NCI-H2081 (cell line): ENCODE measurements around the gene DBN1.
A peak's percentile ranks its signal among the peaks of the same experiment; 100 is the strongest.

Experiments used
- DNase-seq, 2 experiments: peaks; one replicate each; lab custom pipeline; 2025; lab: John Stamatoyannopoulos, UW

The DBN1 gene

DNA sequence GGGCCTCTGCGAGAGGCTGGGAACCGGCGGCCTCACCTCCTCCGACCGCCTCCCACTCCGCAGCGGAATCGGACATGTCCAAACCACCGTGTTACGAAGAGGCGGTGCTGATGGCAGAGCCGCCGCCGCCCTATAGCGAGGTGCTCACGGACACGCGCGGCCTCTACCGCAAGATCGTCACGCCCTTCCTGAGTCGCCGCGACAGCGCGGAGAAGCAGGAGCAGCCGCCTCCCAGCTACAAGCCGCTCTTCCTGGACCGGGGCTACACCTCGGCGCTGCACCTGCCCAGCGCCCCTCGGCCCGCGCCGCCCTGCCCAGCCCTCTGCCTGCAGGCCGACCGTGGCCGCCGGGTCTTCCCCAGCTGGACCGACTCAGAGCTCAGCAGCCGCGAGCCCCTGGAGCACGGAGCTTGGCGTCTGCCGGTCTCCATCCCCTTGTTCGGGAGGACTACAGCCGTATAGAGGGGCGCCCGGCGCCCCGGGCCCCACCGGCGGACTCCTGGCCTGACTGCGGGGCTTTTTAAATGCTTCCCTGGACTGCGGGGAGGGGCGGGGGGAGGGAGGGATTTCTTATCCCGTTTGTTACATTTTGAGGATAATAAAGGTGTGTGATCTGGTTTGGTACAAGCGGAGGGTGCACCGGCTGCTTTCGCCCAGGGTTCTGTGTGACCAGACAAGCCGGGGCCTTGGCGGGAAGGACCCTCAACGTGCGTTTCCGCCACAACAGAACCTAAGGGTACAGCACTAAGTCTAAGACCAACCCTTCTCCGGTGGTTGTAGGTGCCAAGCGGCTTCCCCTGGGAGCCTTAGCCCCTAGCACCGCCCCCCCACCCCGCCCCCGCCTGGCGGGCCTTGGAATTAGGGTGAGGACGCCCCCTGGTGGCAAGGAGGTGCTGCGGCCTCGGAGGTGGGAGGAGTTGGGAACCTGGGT lies 17.5 kb downstream of the DBN1 start:
- DNase-seq: peak; percentile 89 to 93

DNA sequence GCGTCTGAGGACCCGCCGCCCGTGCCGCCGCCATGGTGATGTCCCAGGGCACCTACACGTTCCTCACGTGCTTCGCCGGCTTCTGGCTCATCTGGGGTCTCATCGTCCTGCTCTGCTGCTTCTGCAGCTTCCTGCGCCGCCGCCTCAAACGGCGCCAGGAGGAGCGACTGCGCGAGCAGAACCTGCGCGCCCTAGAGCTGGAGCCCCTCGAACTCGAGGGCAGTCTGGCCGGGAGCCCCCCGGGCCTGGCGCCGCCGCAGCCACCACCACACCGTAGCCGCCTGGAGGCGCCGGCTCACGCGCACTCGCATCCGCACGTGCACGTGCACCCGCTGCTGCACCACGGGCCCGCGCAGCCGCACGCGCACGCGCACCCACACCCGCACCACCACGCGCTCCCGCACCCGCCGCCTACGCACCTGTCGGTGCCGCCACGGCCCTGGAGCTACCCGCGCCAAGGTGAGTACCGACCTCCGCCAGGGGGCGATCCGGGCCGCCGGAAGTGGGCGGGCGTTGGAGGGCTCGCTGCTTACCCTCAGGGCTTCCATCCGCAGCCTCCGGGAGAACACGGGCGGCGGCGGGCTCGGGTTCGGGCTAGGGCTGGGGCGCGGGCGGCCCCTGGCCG lies 18.3 kb downstream of the DBN1 start:
- peak; percentile 85 to 92 for DNase-seq

DNA sequence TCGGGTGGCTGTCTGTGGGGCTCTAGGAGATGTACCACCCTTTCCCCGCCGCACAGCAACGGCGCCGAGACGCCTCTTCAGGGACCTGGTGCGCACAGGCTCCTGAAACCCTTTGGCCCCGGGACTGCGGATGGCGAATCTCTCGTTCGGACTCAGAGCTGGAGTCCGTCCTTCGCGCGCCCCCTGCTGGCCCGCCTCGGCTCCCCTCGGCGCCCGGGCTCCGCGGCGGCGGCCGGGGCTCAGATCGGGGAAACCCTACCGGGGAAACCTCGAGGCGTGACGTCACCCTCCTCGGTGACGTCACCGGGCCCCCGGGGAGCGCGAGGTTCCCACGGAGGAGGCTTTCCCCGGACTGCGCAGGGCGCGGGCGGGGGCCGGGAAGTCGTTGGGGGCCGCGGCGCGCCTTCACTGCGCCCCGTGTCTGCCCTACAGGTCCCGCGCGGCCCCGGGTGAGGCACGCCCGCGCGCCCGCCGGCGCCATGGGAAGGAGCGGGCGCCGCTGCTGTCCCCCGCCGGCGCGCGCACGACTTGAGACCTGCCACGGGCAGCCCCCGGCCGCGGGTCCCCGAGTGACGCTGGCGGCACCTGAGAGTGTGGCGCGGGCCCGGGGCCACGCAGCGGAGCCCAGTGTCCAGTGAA lies 18.9 kb downstream of the DBN1 start:
- DNase-seq: peak; percentile 88 to 90

DNA sequence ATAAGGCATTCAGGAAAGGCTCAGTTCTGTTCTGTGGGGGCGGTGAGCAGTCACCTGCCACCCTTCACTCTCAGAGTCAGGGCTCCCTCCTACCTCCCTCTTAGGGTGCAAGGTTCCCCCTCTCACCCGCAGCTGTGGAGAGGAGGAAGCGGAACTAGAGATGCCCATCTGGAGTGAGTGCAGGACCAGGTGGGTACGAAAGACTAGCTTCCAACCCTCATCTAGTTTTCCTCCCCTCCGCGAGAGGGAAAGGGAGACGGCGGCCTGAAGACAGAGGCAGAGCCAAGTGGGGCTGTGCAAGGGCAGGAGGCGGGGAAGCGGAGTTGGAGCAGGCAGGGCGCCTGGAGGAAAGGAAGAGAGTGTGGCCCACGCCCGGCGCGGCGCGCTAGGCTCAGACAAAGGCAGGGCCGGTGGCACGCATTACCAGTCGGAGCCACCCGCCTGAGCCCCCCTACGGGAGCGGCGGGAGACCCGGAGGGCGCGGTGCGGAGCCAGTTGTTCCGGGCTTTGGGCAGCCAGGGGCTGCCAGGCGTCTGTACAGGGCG lies 19.5 kb downstream of the DBN1 start:
- peak; percentile 47 to 69 for DNase-seq

DNA sequence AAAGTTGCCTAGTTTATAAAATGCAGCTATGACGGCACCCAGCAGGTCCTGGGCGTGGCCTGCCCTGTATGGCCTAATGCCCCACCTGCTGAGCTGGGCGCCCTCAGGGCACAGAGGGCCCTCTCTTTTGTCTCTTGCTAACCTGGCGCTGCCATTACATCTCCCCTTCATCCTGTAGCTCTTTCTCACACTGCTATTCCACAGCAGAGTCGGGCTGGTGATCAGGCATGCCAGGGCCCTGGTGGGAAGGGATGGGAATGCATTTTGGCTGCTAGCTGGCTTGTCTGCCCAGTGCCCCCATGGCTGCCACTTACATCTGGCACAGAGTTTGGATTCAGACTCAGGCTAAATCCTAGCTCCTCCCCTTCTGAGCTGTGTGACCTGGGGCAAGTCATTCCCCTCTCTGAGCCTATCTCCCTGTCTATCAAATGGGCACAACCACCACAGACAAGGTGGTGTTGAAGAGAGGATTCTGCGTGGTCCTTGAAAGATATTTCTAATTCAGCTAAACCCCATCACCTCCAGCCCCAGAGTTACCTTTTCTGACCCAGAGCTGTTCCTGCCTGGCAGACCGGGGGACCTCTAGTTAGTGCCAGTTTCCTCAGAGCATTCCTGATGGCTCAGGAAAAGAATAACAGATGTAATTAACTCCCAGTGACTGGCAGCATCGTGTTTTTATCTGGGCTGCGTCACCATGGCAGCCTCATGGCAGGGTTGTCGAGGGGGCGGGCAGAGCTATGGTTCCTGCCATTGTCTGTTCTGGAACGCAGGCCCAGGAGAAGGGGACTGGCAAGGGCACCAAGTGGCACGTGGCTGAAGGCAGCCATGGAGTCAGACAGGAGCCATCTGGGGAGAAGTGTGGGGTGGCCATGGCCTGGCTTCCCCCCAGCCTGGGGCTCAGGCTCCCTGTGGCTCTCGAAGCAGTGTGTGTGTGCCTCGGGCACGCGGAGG lies 20.5 kb downstream of the DBN1 start:
- peak; percentile 51 to 64 for DNase-seq

DNA sequence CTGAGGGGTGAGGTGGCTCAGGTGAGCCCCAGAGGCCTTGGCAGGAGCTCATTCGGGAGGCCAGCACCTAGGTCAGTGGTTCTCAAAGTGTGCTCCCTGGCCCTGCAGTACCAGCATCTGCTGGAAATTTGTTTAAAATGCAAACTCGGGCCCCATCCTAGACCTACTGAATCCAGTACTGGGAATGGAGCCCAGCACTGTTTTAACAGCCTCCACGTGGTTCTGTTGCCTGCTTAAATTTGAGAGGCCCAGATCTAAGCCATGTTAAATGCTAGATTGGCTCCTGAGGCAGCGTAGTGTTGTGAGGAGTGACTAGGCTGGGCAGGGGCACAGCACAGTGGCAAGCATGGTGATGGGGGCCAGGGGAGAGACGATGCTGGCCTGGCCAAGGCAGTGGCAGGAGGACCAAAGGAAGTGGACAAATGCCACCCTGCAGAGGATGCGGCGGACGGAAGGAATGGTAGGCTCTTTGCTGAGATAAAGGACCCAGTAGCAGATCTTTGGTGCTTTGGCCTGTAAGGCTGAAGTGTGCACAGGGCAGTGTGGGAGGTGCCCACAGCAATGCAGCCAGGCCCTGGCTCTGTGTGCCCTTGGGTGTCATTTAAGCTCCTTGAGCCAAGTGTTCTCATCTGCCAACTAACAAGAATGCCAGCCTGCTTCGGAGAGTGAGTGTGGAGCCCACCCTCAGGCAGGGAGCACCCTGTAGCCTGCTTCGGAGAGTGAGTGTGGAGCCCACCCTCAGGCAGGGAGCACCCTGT lies 22.6 kb downstream of the DBN1 start:
- DNase-seq: no peak

DNA sequence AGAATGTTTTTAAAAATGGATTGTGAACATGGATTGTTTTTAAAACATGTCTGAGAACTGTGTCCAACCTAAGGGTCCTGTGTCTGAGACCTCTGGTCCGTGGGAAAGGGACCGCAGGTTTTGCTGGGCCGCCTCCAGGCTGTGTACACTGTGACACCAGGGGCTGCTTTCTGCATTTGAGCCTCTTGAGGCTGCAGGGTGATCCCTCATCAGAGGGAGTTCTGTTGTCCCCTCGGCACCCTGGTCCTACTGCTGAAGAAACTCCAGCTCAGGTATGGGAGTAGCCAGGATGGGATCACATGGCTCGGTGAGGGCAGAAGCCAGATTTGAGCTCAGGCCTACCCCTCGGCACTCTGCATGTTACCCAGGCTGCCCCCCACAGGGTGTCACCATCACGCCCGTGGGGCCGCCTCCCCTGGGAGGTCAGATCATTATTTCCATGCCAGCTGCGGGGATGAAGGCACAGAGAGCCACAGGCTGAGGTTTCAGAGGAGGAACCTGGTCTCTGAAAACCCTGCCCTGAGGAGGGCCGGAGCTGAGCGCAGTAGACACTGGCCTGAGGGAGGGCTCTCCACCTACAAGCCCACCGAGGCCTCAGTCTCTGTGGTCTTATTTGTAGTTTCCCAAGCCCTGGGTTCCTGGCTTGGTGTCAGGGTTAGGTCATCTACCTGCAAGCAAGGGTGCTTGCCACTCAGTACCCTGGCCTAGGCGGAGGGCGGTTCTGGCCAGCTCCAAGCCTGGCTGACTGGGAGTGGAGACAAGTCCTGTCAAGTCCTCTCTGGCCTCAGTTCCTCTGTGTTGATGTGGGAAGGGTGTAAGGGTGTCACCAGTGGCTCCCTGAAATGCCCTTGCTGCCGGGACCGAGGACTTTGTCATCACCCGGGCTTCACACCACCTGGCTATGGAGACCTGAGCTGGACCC lies 24.0 kb downstream of the DBN1 start:
- DNase-seq: no peak

DNA sequence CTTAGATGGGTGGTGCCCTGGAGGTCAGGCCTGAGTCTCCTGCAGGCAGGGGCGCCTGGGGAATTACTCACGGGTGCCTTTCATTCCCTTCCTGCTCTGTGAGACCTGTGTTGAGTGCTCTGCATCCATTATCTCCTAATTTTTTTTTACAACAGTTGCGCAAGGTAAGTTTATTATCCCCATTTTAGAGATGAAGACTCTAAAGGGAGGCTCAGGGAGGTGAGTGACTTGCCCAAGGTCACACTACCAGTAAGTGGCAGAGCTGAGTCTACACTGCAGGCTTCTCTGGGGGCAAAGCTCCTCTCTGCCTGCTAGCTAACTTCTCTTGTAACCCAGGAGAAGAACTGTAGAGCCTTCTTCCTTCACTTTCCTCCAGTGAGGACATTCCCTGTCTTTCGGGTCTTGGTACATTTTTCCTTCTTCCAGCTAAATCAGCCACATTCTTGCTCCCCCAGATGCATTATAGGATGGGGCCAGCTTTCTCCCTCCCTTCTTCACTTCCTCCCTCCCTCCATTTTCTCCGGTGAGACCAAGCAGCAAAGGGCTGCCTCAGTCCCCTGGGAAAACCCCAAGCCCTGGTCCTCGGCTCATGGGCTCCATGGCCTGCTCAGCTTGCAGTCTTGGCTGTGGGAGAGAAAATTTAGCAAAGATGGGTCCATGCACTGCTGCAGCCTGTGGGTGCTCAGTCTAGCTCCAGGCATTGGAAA lies 25.0 kb downstream of the DBN1 start:
- no peak for DNase-seq

DNA sequence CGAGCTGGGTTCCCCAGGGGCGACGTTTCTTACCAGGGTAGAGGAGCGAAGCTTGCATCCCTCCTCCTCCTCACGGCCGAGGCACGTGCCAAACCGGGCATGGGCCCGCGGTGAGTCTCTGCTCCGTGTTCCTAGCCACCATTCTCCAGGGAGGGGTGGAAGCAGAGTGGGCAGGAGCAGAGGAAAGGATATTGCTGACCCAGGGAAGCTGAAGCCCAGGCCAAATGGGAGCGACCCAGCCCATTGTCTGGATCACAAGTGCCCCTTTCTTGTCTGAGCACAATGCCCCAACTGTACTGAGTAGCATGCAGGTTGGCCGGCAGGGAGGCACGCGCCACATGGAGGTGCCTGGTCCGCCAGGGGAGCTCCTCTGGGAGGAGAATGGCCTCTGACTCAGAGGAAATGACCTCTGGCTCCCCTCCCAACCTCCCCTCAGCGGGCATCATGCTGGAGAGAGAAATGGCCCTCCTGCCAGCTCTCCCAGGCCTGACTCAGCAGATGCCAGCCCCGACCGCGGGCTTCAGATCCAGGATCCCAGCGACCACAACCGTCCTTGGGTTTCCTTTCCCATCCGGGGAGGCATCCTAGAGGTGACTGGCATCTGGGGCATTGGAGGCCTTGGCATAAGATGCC lies 25.7 kb downstream of the DBN1 start:
- DNase-seq: peak; percentile 32 to 60

DNA sequence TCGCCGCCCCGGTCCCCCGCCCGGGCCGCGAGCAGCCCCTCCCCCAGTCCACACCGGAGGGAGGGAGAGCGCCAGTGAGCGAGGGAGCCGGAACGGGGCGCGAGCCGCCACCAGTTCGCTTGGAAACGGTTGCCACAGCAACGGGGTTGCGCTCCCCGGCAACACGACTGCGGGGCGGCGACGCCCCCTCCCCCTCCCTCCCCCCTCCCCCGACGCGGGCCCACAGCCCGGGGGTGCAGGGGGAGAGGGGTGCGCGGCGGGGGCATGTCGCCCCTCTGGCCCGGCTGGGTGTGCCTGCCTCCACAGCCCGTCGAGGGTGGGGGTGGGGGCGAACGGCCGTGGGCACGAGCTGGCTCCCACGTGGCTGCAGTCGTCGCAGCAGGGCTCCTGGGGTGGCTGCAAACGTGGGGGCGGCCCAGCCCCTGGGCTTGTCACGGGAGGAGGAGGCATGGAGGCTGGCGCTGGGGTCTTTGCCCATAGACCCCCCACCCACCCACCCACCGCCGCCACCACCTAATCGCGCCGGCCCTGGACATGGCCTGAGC lies 26.3 kb downstream of the DBN1 start:
- DNase-seq: peak; percentile 73 to 83

DNA sequence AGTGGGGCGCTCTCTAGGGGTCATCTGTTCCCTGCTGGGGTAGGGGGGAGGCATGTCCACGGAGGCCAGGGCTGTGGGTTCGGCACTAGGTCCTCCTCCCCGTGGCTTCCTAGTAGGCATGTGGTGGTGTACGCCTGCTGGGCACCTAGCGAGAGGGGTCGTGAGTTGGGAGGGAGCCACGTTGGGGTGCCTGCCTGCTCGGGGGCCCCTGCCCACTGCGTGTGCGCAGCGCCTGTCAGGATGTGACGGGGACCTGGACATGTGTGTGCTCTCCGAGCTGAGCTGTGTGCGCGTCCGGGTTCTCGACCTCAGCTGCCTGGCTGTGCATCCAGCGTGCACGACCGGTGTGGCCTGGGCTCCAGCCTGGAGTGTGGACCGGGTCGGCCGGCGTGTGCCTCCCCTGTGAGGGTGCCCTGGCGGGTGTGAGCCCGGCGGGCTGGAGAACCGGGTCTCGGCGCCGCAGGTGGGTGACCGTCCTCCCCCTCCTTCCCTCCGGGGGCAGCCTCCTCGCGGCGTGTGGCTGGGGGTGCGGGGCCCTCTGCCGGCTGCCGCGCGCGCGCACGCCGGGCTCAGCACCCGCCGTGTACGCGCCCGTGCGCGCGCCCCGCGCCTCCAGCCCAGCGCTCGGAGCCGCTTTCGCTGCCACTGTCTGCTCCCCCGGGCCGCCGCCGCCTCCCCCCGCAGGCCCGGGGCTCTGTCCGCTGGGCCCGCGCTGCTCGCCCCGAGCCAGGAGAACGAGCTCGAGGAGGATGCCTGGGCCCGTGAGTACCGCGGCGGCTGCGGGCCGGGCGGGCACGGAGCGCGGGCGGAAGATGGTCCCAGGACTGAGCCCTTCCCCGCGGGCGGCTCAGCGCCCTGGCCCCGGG lies 27.0 kb downstream of the DBN1 start, which contains the start of gene PRR7:
Gene PRR7, plus strand, starts transcription at position 615 of the 866 bp plus-strand sequence. CDS start 8,254 bp downstream, outside the sequence.
- peak; percentile 68 to 85 for DNase-seq

DNA sequence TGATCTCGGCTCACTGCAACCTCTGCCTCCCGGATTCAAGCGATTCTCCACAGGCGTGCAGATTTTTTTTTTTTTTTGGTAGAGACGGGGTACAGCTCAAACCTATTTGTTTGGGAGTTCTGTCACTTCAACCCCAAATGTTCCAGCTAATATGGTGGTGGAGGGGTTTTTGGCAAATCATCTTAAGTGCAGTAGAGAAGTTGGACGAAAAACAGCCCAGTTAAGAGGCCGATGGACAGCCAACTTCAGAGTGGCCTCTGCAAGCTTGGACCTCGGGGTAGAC lies 27.6 kb downstream of the DBN1 start:
- no peak for DNase-seq

DNA sequence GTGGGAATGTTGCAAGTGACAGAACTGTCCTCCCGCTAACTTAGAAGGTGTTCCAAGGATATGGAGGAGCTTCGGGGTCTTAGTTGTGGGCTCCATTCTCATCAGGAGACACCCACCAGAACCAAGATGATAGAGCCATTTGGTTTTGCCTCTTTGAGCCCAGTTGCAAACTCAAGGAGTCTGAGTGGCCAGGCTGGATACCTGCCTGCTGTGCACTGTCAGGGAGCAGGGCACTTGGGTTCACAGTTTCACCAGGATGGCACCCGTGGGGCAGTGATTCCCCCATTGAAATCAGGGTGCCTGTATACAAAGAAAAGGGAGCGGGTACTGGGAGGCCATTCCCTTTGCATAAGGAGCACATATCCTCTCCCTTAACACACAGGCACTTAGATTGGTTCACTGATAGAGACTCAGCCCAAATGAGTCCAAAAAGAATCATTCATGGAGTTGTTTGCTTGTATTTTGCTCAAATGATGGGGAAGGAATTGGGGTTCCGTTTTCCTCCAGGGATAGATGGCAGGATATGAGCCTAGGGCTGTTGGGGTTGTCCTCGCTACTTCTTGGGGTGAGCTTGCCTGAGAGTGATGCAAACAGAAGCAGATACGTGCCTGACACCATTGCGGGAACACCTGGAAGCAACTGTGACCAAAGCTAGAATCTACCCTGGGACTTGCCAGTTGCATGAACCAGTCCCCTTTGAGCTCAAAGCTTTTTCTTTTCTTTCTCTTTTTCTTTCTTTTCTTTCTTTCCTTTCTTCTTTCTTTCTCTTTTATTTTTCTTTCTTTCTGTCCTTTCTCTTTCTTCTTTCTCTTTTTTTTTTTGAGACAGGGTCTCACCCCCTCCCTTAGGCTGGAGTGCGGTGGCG lies 28.1 kb downstream of the DBN1 start:
- DNase-seq: no peak

DNA sequence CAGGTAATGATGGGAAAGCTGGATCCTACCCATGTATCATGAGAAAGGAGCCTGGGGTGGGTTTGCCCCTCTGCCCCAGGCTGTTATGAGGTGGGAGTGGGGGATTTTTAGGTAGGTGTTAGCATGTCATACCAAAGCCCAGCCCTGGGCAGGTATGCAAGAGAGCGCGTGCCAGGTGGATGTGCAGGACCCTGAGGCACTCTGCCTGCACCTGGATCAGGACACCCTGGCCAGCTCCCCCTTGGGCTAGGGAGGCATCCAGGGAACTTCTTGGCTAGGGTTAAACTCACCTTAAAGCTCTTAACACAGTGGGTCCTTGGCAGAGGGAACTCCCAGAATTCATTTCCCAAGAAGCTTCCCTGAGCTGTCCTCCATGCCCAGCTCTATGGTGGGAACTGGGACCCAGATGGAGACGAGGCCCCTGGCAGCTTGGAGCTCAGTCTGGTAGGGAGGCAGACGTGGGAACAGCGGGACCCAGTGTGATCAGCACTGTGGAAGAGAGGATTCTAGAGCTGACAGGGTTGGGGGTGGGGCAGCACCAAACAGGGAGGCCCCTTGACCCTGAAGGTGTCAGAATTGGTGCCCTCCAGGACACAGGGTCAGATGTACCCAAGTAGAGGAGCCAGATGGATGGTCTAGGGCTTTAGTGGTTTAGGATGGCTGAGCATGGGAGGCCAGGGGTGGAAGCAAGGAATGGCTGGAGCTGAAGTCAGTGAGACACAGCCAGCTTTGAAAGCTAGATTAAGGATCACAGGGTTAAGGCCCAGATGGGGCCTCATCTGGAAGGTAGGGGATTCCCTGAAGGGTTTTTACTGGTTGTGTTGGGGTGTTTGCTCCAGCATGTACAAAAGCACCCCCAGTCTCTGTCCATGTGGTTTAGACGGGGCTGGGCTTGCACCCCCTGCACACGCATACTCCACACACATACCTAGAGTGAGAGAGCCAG lies 29.1 kb downstream of the DBN1 start:
- no peak for DNase-seq
